Measurements from ENCODE around the gene UQCRC2. TPM values are rescaled to one million over a fixed set of nuclear protein-coding genes. Genes with fewer than 3 reads are reported as not detected.

The UQCRC2 gene
- polyA plus RNA-seq, 1 of the 3 experiments (the other 2 are of a cell fraction), result 155 TPM

GRCh38 chr16:21946889-21947635 lies 6.1 kb upstream of the UQCRC2 start:
- H2AFZ ChIP-seq (ENCODE audit: low read depth), result no peak overlapping the region
- no peaks in the 10 kb centered on the region for H3K9me3 ChIP-seq
- peaks cover 20% of the 10 kb centered on the region for H3K79me2 ChIP-seq (ENCODE audit: insufficient read depth)
- no peak overlapping the region for H3K27ac ChIP-seq (ENCODE audit: low read depth in 2 of 2, low read length in 1 of 2)
- H3K4me1 ChIP-seq (ENCODE audit: control insufficient read depth in 1 of 2, insufficient read depth in 2 of 2, low read depth in 1 of 2, low read length in 1 of 2), result peaks cover 5 to 10% of the 10 kb centered on the region in 2 experiments; a peak in 3 of 4 replicates
- no peaks in the 10 kb centered on the region for H3K9me2 ChIP-seq
- no peaks in the 10 kb centered on the region for H3F3A ChIP-seq (replicated peaks; ENCODE audit: insufficient read depth)
- no peaks in the 10 kb centered on the region; the same call in 1 of the 2 replicates for H4K20me1 ChIP-seq (ENCODE audit: insufficient read depth)
- DNase-seq, result no peak
- TF ChIP-seq TAF1 (IDR thresholded peaks at IDR 0.05; ENCODE audit: borderline replicate concordance, low read depth, low read length) (no peak), GATA2 (CRISPR knock-in tag; IDR thresholded peaks at IDR 0.05) (no peak), RAD21 (IDR thresholded peaks at IDR 0.05; ENCODE audit: low read length) (no peak), MEF2A (IDR thresholded peaks at IDR 0.05; ENCODE audit: borderline replicate concordance, low read depth) (no peak), PBX3 (IDR thresholded peaks at IDR 0.05) (no peak), TCF12 (IDR thresholded peaks at IDR 0.05) (no peak), ELF1 (IDR thresholded peaks at IDR 0.05) (no peak)
- no peak overlapping the region for H3K4me2 ChIP-seq
- no peaks in the 10 kb centered on the region for H3K27me3 ChIP-seq (ENCODE audit: insufficient read depth)
- H3K4me3 ChIP-seq (ENCODE audit: low read depth in 2 of 2, low read length in 1 of 2), result no peak overlapping the region
- H3K9ac ChIP-seq, result no peak overlapping the region
- H3K36me3 ChIP-seq (replicated peaks in 1 of 2; ENCODE audit: control insufficient read depth in 1 of 2, insufficient read depth in 2 of 2, low read length in 1 of 2), result peaks cover 0 to 4% of the 10 kb centered on the region in 2 experiments
- POLR2A ChIA-PET, result interaction anchor here (0.5 kb wide), 1 partner anchor 198 kb away, joined by 4 read pairs; no protein-coding TSS in a partner anchor
- CTCF ChIA-PET, result interaction anchor here (1.9 to 3.5 kb wide), 2 partner anchors 131 to 242 kb away, joined by 6 to 13 read pairs; no protein-coding TSS in a partner anchor
- 88% methylated on average over 9 of the region's 9 CpGs for WGBS (ENCODE audit: low lambda C conversion rate)

GRCh38 chr16:21949713-21950260 lies 3.4 kb upstream of the UQCRC2 start:
- Histone ChIP-seq H4K20me1 (ENCODE audit: insufficient read depth) (no peaks in the 10 kb centered on the region; the same call in 1 of the 2 replicates), H3K27ac (ENCODE audit: low read depth in 2 of 2, low read length in 1 of 2) (no peak overlapping the region), H3F3A (replicated peaks; ENCODE audit: insufficient read depth) (no peaks in the 10 kb centered on the region), H3K36me3 (replicated peaks in 1 of 2; ENCODE audit: control insufficient read depth in 1 of 2, insufficient read depth in 2 of 2, low read length in 1 of 2) (peaks cover 0 to 4% of the 10 kb centered on the region in 2 experiments), H2AFZ (ENCODE audit: low read depth) (no peak overlapping the region), H3K79me2 (ENCODE audit: insufficient read depth) (peaks cover 43% of the 10 kb centered on the region), H3K9me3 (no peaks in the 10 kb centered on the region), H3K27me3 (ENCODE audit: insufficient read depth) (no peaks in the 10 kb centered on the region), H3K4me1 (ENCODE audit: control insufficient read depth in 1 of 2, insufficient read depth in 2 of 2, low read depth in 1 of 2, low read length in 1 of 2) (peaks cover 11 to 15% of the 10 kb centered on the region in 2 experiments; a peak in 3 of 4 replicates), H3K4me3 (ENCODE audit: low read depth in 2 of 2, low read length in 1 of 2) (no peak overlapping the region), H3K4me2 (no peak overlapping the region), H3K9me2 (no peaks in the 10 kb centered on the region), H3K9ac (no peak overlapping the region)
- TF ChIP-seq RCOR1 (IDR thresholded peaks at IDR 0.05; ENCODE audit: low read length) (no peak), RAD21 (IDR thresholded peaks at IDR 0.05; ENCODE audit: low read length) (no peak), PBX3 (IDR thresholded peaks at IDR 0.05) (no peak), FOXJ3 (CRISPR knock-in tag; IDR thresholded peaks at IDR 0.05) (no peak), CHD2 (IDR thresholded peaks at IDR 0.05; ENCODE audit: low read length, partially characterized antibody) (no peak), CTCF (IDR thresholded peaks at IDR 0.05) (no peak), GABPA (IDR thresholded peaks at IDR 0.05; ENCODE audit: low read depth) (no peak), SIN3A (IDR thresholded peaks at IDR 0.05; ENCODE audit: borderline replicate concordance, low read depth, low read length) (no peak), GATA2 (CRISPR knock-in tag; IDR thresholded peaks at IDR 0.05) (no peak), MEF2A (IDR thresholded peaks at IDR 0.05; ENCODE audit: borderline replicate concordance, low read depth) (no peak), USF2 (IDR thresholded peaks at IDR 0.05; ENCODE audit: borderline replicate concordance, low read depth, low read length) (no peak), MAX (IDR thresholded peaks at IDR 0.05; ENCODE audit: low read depth) (no peak), USF1 (IDR thresholded peaks at IDR 0.05; ENCODE audit: borderline replicate concordance, low read depth) (no peak), TCF12 (IDR thresholded peaks at IDR 0.05) (no peak), MXI1 (IDR thresholded peaks at IDR 0.05; ENCODE audit: low read depth, low read length) (no peak)
- no peak for DNase-seq
- CTCF ChIA-PET, result interaction anchor here (0.6 to 3.5 kb wide), 2 partner anchors 128 to 348 kb away, joined by 3 to 13 read pairs; partner anchors contain the start of gene POLR3E
- 78% methylated on average over 1 of the region's 1 CpG for WGBS (ENCODE audit: low lambda C conversion rate)
- POLR2A ChIA-PET, result no interaction called here
